Esophagus muscularis mucosa (tissue), 4 donors: ENCODE measurements around the gene ANKRD34A. TPM values are rescaled to one million over a fixed set of nuclear protein-coding genes. Genes with fewer than 3 reads are reported as not detected.

ENCODE experiments used
- DNase-seq: peaks from one replicate; pipeline ENCODE4 v3.0.0-alpha.2; 2017; ENCODE audit errors: extremely low spot score
- H3K27ac ChIP-seq, 4 donors: fragments of 200-600 bp; sonication (generic); replicated peaks in 1 of 4; 1 replicate in 3 of 4; 2 replicates in 1 of 4; pipeline ENCODE4 v1.5.1; 2016 to 2019; ENCODE audit warnings: mild to moderate bottlenecking in 1 of 4
- H3K27me3 ChIP-seq, 4 donors: fragments of 200-600 bp; sonication (generic); one replicate each; pipeline versions ENCODE4 v1.5.1 to v1.6.0; 2016 to 2019
- H3K36me3 ChIP-seq, 4 donors: fragments of 200-600 bp; sonication (generic); one replicate each; pipeline ENCODE4 v1.5.1; 2016 to 2019
- H3K4me1 ChIP-seq, 4 donors: fragments of 200-600 bp; sonication (generic); one replicate each; pipeline ENCODE4 v1.5.1; 2016 to 2019
- H3K4me3 ChIP-seq, 4 donors: fragments of 200-600 bp; sonication (generic); 1 replicate in 2 of 4; 2 replicates in 2 of 4; pipeline ENCODE4 v1.5.1; 2016 to 2019; ENCODE audit warnings: mild to moderate bottlenecking in 4 of 4, moderate library complexity in 1 of 4
- H3K9me3 ChIP-seq, 4 donors: fragments of 200-600 bp; sonication (generic); 1 replicate in 3 of 4; 2 replicates in 1 of 4; pipeline ENCODE4 v1.5.1; 2016 to 2019
- EP300 ChIP-seq: sonication (generic); formaldehyde crosslinking; IDR thresholded peaks from one replicate; pipeline ENCODE4 v1.6.1; 2017; ENCODE audit warnings: antibody characterized with exemption
- POLR2A ChIP-seq: fragments of 450-650 bp; IDR thresholded peaks from one replicate; pipeline ENCODE4 v1.6.1; 2017; ENCODE audit warnings: antibody characterized with exemption, moderate library complexity, mild to moderate bottlenecking, low read depth
- POLR2AphosphoS5 ChIP-seq, 2 donors: sonication (generic); formaldehyde crosslinking; IDR thresholded peaks; one replicate each; pipeline ENCODE4 v1.6.1; 2017; ENCODE audit warnings: antibody characterized with exemption in 2 of 2
- WGBS: methylation state at CpG from one replicate; pipeline ENCODE4 v1.1.5; 2018; 5-methylcytosine and 5-hydroxymethylcytosine counted together
- intact Hi-C: fragments of 100-400 bp; cut with DNase I; formaldehyde crosslinking; loops from one replicate; pipeline ENCODE4 v1.15.1; 2023
- total RNA-seq, 4 donors: library from RNA; depleted of rRNA; stranded (reverse); fragments of >200 nt; gene quantifications; one replicate each; pipeline versions ENCODE4 v1.1.0 to v1.2.1, GENCODE V29; 2016
- TF ChIP-seq, protein P1 (sequence below), 3 experiments: fragments of 200-600 bp in 2 of 3; fragments of 450-650 bp in 1 of 3; sonication (generic) in 2 of 3; IDR thresholded peaks; one replicate each; pipeline ENCODE4 v1.5.1; 2017 to 2019; ENCODE audit warnings: antibody characterized with exemption in 3 of 3, mild to moderate bottlenecking in 2 of 3, moderate library complexity in 1 of 3

ANKRD34A gene
- total RNA-seq, 4 donors from 2014 or later, result 0.66 to 1.7 (median 1.3) TPM

DNA sequence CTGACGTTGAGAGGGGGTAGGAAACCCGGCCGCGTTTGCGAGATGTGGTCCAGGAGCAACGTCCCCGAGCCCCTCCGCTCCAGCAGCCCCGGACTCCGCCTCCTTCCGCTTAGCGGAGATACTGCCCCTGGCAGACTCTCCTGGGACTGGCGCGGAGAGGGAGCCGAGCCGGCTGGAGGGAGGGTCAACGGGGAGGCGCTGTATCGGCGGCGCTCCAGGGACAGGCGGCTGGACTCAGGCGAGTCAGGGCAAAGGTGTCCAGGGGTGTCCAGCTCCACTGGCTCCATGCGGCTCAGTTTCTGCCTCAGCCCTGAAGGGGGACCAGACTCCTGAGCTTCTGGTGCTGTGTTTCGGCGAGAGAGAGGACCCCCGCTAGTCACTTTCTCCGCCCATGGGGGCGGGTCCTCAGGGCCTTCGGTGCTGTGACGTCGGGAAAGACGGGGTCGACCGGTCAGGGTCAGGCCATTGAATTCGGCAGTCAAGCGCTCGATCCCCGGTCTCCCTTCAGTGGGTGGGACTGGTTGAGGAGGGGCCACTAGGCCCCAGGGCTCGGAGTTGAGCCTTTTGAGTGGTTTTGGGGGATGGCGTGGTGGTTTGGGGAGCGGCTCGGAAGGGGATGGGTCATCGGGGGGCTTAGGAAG lies 3.8 kb downstream of the ANKRD34A start:
- peak in 1 of 2 donors; percentile 85 for TF ChIP-seq POLR2AphosphoS5 (IDR thresholded peaks at IDR 0.05)
- no peak for TF ChIP-seq EP300
- TF ChIP-seq, protein P1, sequence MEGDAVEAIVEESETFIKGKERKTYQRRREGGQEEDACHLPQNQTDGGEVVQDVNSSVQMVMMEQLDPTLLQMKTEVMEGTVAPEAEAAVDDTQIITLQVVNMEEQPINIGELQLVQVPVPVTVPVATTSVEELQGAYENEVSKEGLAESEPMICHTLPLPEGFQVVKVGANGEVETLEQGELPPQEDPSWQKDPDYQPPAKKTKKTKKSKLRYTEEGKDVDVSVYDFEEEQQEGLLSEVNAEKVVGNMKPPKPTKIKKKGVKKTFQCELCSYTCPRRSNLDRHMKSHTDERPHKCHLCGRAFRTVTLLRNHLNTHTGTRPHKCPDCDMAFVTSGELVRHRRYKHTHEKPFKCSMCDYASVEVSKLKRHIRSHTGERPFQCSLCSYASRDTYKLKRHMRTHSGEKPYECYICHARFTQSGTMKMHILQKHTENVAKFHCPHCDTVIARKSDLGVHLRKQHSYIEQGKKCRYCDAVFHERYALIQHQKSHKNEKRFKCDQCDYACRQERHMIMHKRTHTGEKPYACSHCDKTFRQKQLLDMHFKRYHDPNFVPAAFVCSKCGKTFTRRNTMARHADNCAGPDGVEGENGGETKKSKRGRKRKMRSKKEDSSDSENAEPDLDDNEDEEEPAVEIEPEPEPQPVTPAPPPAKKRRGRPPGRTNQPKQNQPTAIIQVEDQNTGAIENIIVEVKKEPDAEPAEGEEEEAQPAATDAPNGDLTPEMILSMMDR (IDR thresholded peaks at IDR 0.05), result peak in 2 of 3 experiments; percentile 33 to 40
- TF ChIP-seq POLR2A, result peak; percentile 39
- no peaks in the 10 kb centered on the region for H3K9me3 ChIP-seq
- peak overlapping the region; percentile 67 to 78 (median 74) for H3K4me3 ChIP-seq
- H3K36me3 ChIP-seq, result no peaks in the 10 kb centered on the region
- intact Hi-C loops, result loop anchor here (5.0 kb wide), 1 partner anchor 33 kb away; the partner anchor contains the start of gene RBM8A
- WGBS, result 0% methylated on average over 19 of the region's 44 CpGs
- no peak for DNase-seq
- peaks cover 37 to 82% (median 76%) of the 10 kb centered on the region in 4 donors for H3K4me1 ChIP-seq
- H3K27ac ChIP-seq, result peak overlapping the region; percentile 98 to 100 (median 98)
- no peaks in the 10 kb centered on the region for H3K27me3 ChIP-seq

DNA sequence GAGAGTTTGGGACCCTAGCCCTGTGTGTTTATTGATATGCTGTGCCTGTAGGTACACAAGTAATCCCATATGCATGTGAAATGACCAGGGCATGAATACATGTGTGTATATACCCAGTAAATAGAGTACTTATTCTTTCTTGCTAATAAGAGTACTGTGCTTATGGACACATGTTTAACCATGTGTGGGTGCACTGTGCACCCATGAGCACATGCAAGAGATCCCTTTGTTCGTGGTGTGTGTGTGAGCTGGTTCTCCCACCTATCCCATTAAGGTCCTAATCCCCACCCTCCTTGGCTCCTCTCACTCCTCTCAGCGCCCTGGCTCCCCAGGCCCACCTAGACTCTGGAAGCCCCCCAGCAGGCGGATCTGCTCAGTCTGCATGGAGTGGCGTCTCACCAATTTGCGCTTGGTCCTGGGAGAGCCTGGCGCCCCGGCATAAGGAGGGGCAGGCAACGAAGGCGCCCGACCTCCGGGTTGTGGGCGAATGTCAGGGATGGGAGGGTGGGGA lies 4.4 kb downstream of the ANKRD34A start:
- no peak for DNase-seq
- intact Hi-C loops, result loop anchor here (5.0 kb wide), 1 partner anchor 33 kb away; the partner anchor contains the start of gene RBM8A
- Histone ChIP-seq H3K9me3 (no peaks in the 10 kb centered on the region), H3K36me3 (no peaks in the 10 kb centered on the region), H3K27ac (peak overlapping the region; percentile 98 to 100 (median 98)), H3K4me3 (peak overlapping the region; percentile 67 to 78 (median 74)), H3K27me3 (no peaks in the 10 kb centered on the region), H3K4me1 (peaks cover 43 to 82% (median 76%) of the 10 kb centered on the region in 4 donors)
- TF ChIP-seq EP300, result no peak
- no peak for TF ChIP-seq POLR2AphosphoS5 (IDR thresholded peaks at IDR 0.05)
- TF ChIP-seq, protein P1 (IDR thresholded peaks at IDR 0.05), result no peak
- TF ChIP-seq POLR2A, result no peak
- 0% methylated on average over 12 of the region's 12 CpGs for WGBS

DNA sequence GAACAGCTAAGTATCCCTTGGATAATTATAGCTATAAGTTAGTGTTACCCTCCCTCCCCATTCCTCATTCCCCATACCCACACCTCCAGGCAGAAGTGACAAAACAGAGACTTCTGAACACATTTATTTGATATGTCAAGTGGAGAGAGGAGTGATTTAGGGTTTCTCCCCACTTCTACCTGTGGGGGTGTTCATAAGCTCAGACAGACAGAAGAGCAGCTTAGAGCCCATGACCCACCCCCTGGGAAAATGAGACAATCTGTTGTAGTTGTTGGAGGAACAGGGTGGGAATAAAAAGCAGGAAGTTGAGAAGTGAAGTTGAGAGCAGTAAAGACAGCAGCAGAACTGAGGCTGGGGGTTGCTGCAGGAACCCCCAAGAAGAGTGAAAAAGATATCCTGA lies 5.0 kb downstream of the ANKRD34A start:
- H3K36me3 ChIP-seq, result no peaks in the 10 kb centered on the region
- intact Hi-C loops, result no loop called here
- no peaks in the 10 kb centered on the region for H3K27me3 ChIP-seq
- H3K27ac ChIP-seq, result peak overlapping the region; percentile 98 to 100 (median 98)
- no peak overlapping the region for H3K4me3 ChIP-seq
- H3K4me1 ChIP-seq, result peaks cover 49 to 86% (median 81%) of the 10 kb centered on the region in 4 donors
- no peak for DNase-seq
- no peaks in the 10 kb centered on the region for H3K9me3 ChIP-seq
- TF ChIP-seq, protein P1 (IDR thresholded peaks at IDR 0.05), result no peak

DNA sequence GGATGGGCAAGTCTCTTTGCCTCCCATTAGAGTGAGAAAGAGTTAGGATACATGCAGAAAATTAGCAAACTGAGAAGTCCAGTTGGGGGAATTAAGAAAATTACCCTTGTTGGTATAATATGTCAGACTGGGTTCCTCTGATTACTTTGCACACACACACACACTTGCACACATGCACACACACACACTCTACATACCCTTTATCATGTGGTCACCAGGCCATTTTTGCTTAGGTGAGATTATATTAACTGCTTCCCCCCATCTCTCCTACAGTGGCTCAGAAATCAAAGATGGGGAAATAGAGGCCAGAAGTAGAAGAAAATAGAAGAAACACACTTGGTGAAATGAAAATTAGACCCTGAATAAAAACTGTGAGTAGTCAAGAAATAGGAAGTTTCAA lies 5.6 kb downstream of the ANKRD34A start:
- intact Hi-C loops, result no loop called here
- Histone ChIP-seq H3K4me3 (no peak overlapping the region), H3K36me3 (no peaks in the 10 kb centered on the region), H3K27ac (peak overlapping the region; percentile 98 to 100 (median 98)), H3K27me3 (no peaks in the 10 kb centered on the region), H3K4me1 (peaks cover 51 to 88% (median 82%) of the 10 kb centered on the region in 4 donors), H3K9me3 (no peaks in the 10 kb centered on the region)
- no peak for DNase-seq
- TF ChIP-seq, protein P1 (IDR thresholded peaks at IDR 0.05), result no peak
- TF ChIP-seq EP300 (no peak), POLR2A (no peak), POLR2AphosphoS5 (IDR thresholded peaks at IDR 0.05) (no peak)
